HepG2 (cell line): ENCODE measurements around the gene KANK4. TPM values are rescaled to one million over a fixed set of nuclear protein-coding genes. Genes with fewer than 3 reads are reported as not detected.

Experiments
- ATAC-seq: fragments of 200-7000 bp; cut with Tn5 transposase; 3 replicates; pipeline ENCODE4 v1.9.1; 2020; ENCODE audit warnings: mild to moderate bottlenecking, moderate library complexity
- BruUV-seq: library from RNA; stranded (reverse); fragments of 400-500 nt; replicated peaks from 2 replicates; lab custom pipeline; 2021; lab: Mats Ljungman, UMichigan
- CTCF ChIA-PET: fragments of 300-600 bp; formaldehyde crosslinking; extraction: SDS; loops from one replicate; lab custom pipeline; 2021; ENCODE audit warnings: low total read pairs, inconsistent platforms, low intra/inter-chr PET ratio; lab: Yijun Ruan, JAX
- POLR2A ChIA-PET: fragments of 350-600 bp; sonication (Branson Sonifier 250); formaldehyde crosslinking; loops from one replicate; lab custom pipeline; 2020; ENCODE audit warnings: antibody characterized with exemption, inconsistent platforms; lab: Yijun Ruan, JAX
- DNase-seq: peaks from one replicate; pipeline ENCODE4 v3.0.0-alpha.2; 2015; ENCODE audit warnings: low spot score
- FAIRE-seq: peaks from 3 replicates; lab custom pipeline; 2011; peaks lifted over from hg19 to GRCh38; lab: Jason Lieb, UNC
- H2AFZ ChIP-seq: one replicate; pipeline ENCODE4 v1.6.1; 2011; ENCODE audit warnings: low read length, inconsistent platforms
- H3K27ac ChIP-seq: fragments of 300-600 bp; 3 replicates; pipeline ENCODE4 v1.8.0; 2011; ENCODE audit warnings: mixed run types, mild to moderate bottlenecking, mixed read lengths, low read length, inconsistent platforms; ENCODE audit not compliant: insufficient read depth; ENCODE audit errors: extremely low read length
- H3K27me3 ChIP-seq, 2 experiments: fragments of 200-600 bp in 1 of 2; 2 replicates in 1 of 2; 3 replicates in 1 of 2; pipeline versions ENCODE4 v1.6.0 to v1.8.0; 2011; ENCODE audit warnings: low read length in 2 of 2, mild to moderate bottlenecking in 2 of 2, moderate library complexity in 2 of 2, inconsistent platforms in 1 of 2; ENCODE audit not compliant: insufficient read depth in 2 of 2, control insufficient read depth in 1 of 2
- H3K36me3 ChIP-seq, 2 experiments: fragments of 200-600 bp in 1 of 2; replicated peaks in 1 of 2; 2 replicates in 1 of 2; 3 replicates in 1 of 2; pipeline versions ENCODE4 v1.5.1 to v1.8.0; 2011; ENCODE audit warnings: low read length in 2 of 2, inconsistent platforms in 1 of 2; ENCODE audit not compliant: insufficient read depth in 2 of 2, control insufficient read depth in 1 of 2
- H3K4me1 ChIP-seq: 2 replicates; pipeline ENCODE4 v1.5.1; 2012; ENCODE audit warnings: low read length, inconsistent platforms; ENCODE audit not compliant: insufficient read depth
- H3K4me2 ChIP-seq: 2 replicates; pipeline ENCODE4 v1.6.0; 2011; ENCODE audit warnings: low read depth, low read length, inconsistent platforms
- H3K4me3 ChIP-seq, 3 experiments: fragments of 200-600 bp in 1 of 3; sonication (generic), shearing (Covaris generic) in 1 of 3; replicated peaks in 1 of 3; 2 replicates each; pipeline ENCODE4 v1.5.1; 2011 to 2016; ENCODE audit warnings: low read length in 3 of 3, inconsistent platforms in 2 of 3, low read depth in 2 of 3, mild to moderate bottlenecking in 2 of 3, control low read depth in 1 of 3, mixed read lengths in 1 of 3; ENCODE audit not compliant: insufficient read depth in 1 of 3
- H3K79me2 ChIP-seq: one replicate; pipeline ENCODE4 v1.6.1; 2011; ENCODE audit warnings: low read length, inconsistent platforms; ENCODE audit not compliant: insufficient read depth
- H3K9ac ChIP-seq: 2 replicates; pipeline ENCODE4 v1.6.0; 2011; ENCODE audit warnings: mild to moderate bottlenecking, low read depth, low read length, inconsistent platforms; ENCODE audit not compliant: insufficient read depth
- H3K9me3 ChIP-seq: 2 replicates; pipeline ENCODE4 v1.5.1; 2012; ENCODE audit warnings: mild to moderate bottlenecking, low read length
- H4K20me1 ChIP-seq: 2 replicates; pipeline ENCODE4 v1.6.0; 2011; ENCODE audit warnings: inconsistent platforms, mild to moderate bottlenecking, low read length, moderate library complexity; ENCODE audit not compliant: insufficient read depth
- BRCA1 ChIP-seq: sonication (generic); formaldehyde crosslinking; IDR thresholded peaks from 2 replicates; pipeline ENCODE4 v1.4.0; 2020; ENCODE audit warnings: missing genetic modification reagents
- CBFB ChIP-seq: sonication (generic); formaldehyde crosslinking; IDR thresholded peaks from 2 replicates; pipeline ENCODE4 v1.4.0; 2020; ENCODE audit warnings: missing genetic modification reagents
- DMAP1 ChIP-seq: IDR thresholded peaks from 2 replicates; pipeline ENCODE4 v1.6.1; 2016
- FOXP4 ChIP-seq: sonication (generic); formaldehyde crosslinking; IDR thresholded peaks from 2 replicates; pipeline ENCODE4 v1.4.0; 2020; ENCODE audit warnings: missing genetic modification reagents
- PITX1 ChIP-seq: sonication (generic); formaldehyde crosslinking; IDR thresholded peaks from 2 replicates; pipeline ENCODE4 v1.5.1; 2020; ENCODE audit warnings: mild to moderate bottlenecking, missing genetic modification reagents
- PTBP1 ChIP-seq: fragments of 200-400 bp; formaldehyde crosslinking; IDR thresholded peaks from 2 replicates; pipeline ENCODE4 v1.6.1; 2018; ENCODE audit warnings: low read length, low read depth; ENCODE audit not compliant: poor library complexity, severe bottlenecking
- RAD21 ChIP-seq: fragments of 450-650 bp; formaldehyde crosslinking; IDR thresholded peaks from 2 replicates; pipeline ENCODE4 v1.5.0; 2020; ENCODE audit warnings: mild to moderate bottlenecking
- SMC3 ChIP-seq: IDR thresholded peaks from 2 replicates; pipeline ENCODE4 v1.6.1; 2011; ENCODE audit warnings: low read length, improper control_type of control experiment
- STAG1 ChIP-seq: sonication (generic); formaldehyde crosslinking; IDR thresholded peaks from 2 replicates; pipeline ENCODE4 v1.4.0; 2020; ENCODE audit warnings: missing genetic modification reagents
- TARDBP ChIP-seq: sonication (generic); formaldehyde crosslinking; IDR thresholded peaks from 2 replicates; pipeline ENCODE4 v1.8.0; 2022; ENCODE audit warnings: mild to moderate bottlenecking, missing genetic modification reagents
- TRIM24 ChIP-seq: sonication (generic); formaldehyde crosslinking; IDR thresholded peaks from 2 replicates; pipeline ENCODE4 v1.8.0; 2022; ENCODE audit warnings: mild to moderate bottlenecking, missing genetic modification reagents
- ZBTB1 ChIP-seq: sonication (generic); formaldehyde crosslinking; IDR thresholded peaks from 2 replicates; pipeline ENCODE4 v1.4.0; 2020; ENCODE audit warnings: missing genetic modification reagents, borderline replicate concordance
- ZFP62 ChIP-seq: sonication (generic); formaldehyde crosslinking; IDR thresholded peaks from 2 replicates; pipeline ENCODE4 v1.4.0; 2020; ENCODE audit warnings: missing genetic modification reagents
- ZNF343 ChIP-seq: sonication (generic); formaldehyde crosslinking; IDR thresholded peaks from 2 replicates; pipeline ENCODE4 v1.4.0; 2020; ENCODE audit warnings: mild to moderate bottlenecking, missing genetic modification reagents
- ZNF446 ChIP-seq: sonication (generic); formaldehyde crosslinking; IDR thresholded peaks from 2 replicates; pipeline ENCODE4 v1.5.0; 2020; ENCODE audit warnings: mild to moderate bottlenecking, missing genetic modification reagents
- ZNF619 ChIP-seq: sonication (generic); formaldehyde crosslinking; IDR thresholded peaks from 2 replicates; pipeline ENCODE4 v1.4.0; 2020; ENCODE audit warnings: mild to moderate bottlenecking, missing genetic modification reagents
- ZNF850 ChIP-seq: sonication (generic); formaldehyde crosslinking; conservative IDR thresholded peaks from 2 replicates; pipeline ENCODE4 v1.9.0; 2021; ENCODE audit warnings: mild to moderate bottlenecking, missing genetic modification reagents
- ZNF891 ChIP-seq: sonication (generic); formaldehyde crosslinking; IDR thresholded peaks from 2 replicates; pipeline ENCODE4 v1.5.0; 2020; ENCODE audit warnings: mild to moderate bottlenecking, missing genetic modification reagents
- WGBS: methylation state at CpG from one replicate; pipeline ENCODE4 v1.1.6; 2017; ENCODE audit warnings: low lambda C conversion rate; 5-methylcytosine and 5-hydroxymethylcytosine counted together
- in situ Hi-C: cut with HindIII; loops from 2 replicates; pipeline ENCODE4 v1.10.0; 2017; ENCODE audit warnings: low pct_unique_long_range_greater_than_20kb; ENCODE audit not compliant: extremely low pct_ligation_motif_present
- intact Hi-C: fragments of 100-400 bp; cut with micrococcal nuclease; formaldehyde crosslinking; loops from one replicate; pipeline ENCODE4 v1.10.0; 2022; ENCODE audit not compliant: unreplicated experiment
- polyA plus RNA-seq, 8 experiments: library from polyadenylated mRNA; depleted of rRNA in 3 of 8; stranded (reverse) in 7 of 8; unstranded in 1 of 8; fragments of >200 nt; fragmentation: Illumina TruSeq in 4 of 8; extraction: Trizol in 4 of 8; gene quantifications; 2 replicates each; pipeline versions ENCODE4 v1.2.1 to v1.2.3, GENCODE V29; 2011 to 2016; ENCODE audit warnings: low read depth in 4 of 8, missing spikeins in 1 of 8, mixed read lengths in 1 of 8; ENCODE audit not compliant: insufficient read depth in 1 of 8
- total RNA-seq, 5 experiments: library from RNA; depleted of rRNA; stranded (reverse); fragments of >200 nt; fragmentation: Illumina TruSeq; extraction: Trizol; gene quantifications; 2 replicates each; pipeline ENCODE4 v1.2.3, GENCODE V29; 2016; ENCODE audit warnings: low read depth in 1 of 5
- TF ChIP-seq, protein P1 (sequence below): sonication (generic); formaldehyde crosslinking; IDR thresholded peaks from 2 replicates; pipeline ENCODE4 v1.8.1; 2023; ENCODE audit warnings: missing genetic modification reagents, mild to moderate bottlenecking, borderline replicate concordance
- TF ChIP-seq, protein P2 (sequence below): sonication (generic); formaldehyde crosslinking; IDR thresholded peaks from 2 replicates; pipeline ENCODE4 v1.5.1; 2020; ENCODE audit warnings: mild to moderate bottlenecking, missing genetic modification reagents, moderate library complexity

KANK4 gene
- total and polyA plus RNA-seq, 2 of the 13 experiments (the other 11 are each of a cell fraction or from before 2014, with no cell fraction given): 16.1 to 25.7 TPM

DNA sequence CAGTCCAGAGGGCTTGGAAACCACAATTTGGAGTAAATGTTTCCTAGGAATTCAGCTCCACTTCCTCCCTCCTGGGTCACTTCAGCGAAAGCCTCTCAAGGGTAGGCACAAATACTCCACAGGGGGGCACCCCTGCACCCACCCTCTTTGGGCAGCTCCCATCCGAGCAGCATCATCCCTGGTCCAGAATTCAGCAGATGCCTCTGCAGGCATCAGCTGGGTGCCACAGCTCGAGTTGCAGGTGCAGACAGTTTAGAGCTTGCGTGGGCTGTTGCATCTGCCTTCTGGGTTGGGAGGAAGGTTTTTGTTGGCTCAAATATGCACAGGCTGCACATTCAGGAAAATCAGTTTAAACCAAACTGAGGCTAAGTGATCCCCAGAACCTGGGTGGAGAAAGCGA is 25.0 kb downstream of the KANK4 start:
- H3K9me3 ChIP-seq: no peaks in the 10 kb centered on the region
- no TSS peak for BruUV-seq
- peak; percentile 84 for ATAC-seq
- no peak overlapping the region for H3K9ac ChIP-seq
- FAIRE-seq: peak; percentile 15
- POLR2A ChIA-PET: no interaction called here
- H3K27ac ChIP-seq: no peak overlapping the region
- no peak overlapping the region for H3K4me3 ChIP-seq
- peaks cover 13% of the 10 kb centered on the region for H3K79me2 ChIP-seq
- no peak overlapping the region for H2AFZ ChIP-seq
- H4K20me1 ChIP-seq: no peaks in the 10 kb centered on the region
- intact Hi-C loops: loop anchor here (1.0 kb wide), 1 partner anchor 113 kb away; no protein-coding TSS in a partner anchor
- no peak overlapping the region for H3K4me2 ChIP-seq
- H3K36me3 ChIP-seq: peaks cover 0 to 3% of the 10 kb centered on the region in 2 experiments; a peak in 2 of 5 replicates
- CTCF ChIA-PET: interaction anchor here (1.5 kb wide), 1 partner anchor 113 kb away, joined by 7 read pairs; no protein-coding TSS in a partner anchor
- WGBS: 81% methylated on average over 5 of the region's 5 CpGs
- no peaks in the 10 kb centered on the region for H3K27me3 ChIP-seq
- DNase-seq: peak; percentile 40
- in situ Hi-C loops: no loop called here
- peaks cover 26% of the 10 kb centered on the region for H3K4me1 ChIP-seq
- TF ChIP-seq, protein P1, sequence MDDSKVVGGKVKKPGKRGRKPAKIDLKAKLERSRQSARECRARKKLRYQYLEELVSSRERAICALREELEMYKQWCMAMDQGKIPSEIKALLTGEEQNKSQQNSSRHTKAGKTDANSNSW (CRISPR knock-in tag): no peak
- TF ChIP-seq ZNF446 (CRISPR knock-in tag) (no peak), PITX1 (CRISPR knock-in tag) (no peak), PTBP1 (no peak), ZNF343 (CRISPR knock-in tag) (no peak), BRCA1 (CRISPR knock-in tag) (no peak), DMAP1 (CRISPR knock-in tag) (no peak), CBFB (CRISPR knock-in tag) (no peak), SMC3 (peak; percentile 52), ZFP62 (CRISPR knock-in tag) (no peak), TARDBP (no peak), ZNF891 (CRISPR knock-in tag) (no peak), TRIM24 (CRISPR knock-in tag) (no peak), ZNF850 (CRISPR knock-in tag) (no peak), ZBTB1 (CRISPR knock-in tag) (no peak), RAD21 (CRISPR knock-in tag) (peak; percentile 62), ZNF619 (no peak), STAG1 (CRISPR knock-in tag) (peak; percentile 70), FOXP4 (no peak)
- TF ChIP-seq, protein P2, sequence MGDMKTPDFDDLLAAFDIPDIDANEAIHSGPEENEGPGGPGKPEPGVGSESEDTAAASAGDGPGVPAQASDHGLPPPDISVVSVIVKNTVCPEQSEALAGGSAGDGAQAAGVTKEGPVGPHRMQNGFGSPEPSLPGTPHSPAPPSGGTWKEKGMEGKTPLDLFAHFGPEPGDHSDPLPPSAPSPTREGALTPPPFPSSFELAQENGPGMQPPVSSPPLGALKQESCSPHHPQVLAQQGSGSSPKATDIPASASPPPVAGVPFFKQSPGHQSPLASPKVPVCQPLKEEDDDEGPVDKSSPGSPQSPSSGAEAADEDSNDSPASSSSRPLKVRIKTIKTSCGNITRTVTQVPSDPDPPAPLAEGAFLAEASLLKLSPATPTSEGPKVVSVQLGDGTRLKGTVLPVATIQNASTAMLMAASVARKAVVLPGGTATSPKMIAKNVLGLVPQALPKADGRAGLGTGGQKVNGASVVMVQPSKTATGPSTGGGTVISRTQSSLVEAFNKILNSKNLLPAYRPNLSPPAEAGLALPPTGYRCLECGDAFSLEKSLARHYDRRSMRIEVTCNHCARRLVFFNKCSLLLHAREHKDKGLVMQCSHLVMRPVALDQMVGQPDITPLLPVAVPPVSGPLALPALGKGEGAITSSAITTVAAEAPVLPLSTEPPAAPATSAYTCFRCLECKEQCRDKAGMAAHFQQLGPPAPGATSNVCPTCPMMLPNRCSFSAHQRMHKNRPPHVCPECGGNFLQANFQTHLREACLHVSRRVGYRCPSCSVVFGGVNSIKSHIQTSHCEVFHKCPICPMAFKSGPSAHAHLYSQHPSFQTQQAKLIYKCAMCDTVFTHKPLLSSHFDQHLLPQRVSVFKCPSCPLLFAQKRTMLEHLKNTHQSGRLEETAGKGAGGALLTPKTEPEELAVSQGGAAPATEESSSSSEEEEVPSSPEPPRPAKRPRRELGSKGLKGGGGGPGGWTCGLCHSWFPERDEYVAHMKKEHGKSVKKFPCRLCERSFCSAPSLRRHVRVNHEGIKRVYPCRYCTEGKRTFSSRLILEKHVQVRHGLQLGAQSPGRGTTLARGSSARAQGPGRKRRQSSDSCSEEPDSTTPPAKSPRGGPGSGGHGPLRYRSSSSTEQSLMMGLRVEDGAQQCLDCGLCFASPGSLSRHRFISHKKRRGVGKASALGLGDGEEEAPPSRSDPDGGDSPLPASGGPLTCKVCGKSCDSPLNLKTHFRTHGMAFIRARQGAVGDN (CRISPR knock-in tag): 0 out of 2 replicates have a peak, but pooled peaks have one; percentile 21
